ENCODE data around the gene NTMT1. TPM values are rescaled to one million over a fixed set of nuclear protein-coding genes. Genes with fewer than 3 reads are reported as not detected.

NTMT1 gene
- total RNA-seq, 1 experiment from 2014 or later, result 50.2 TPM

DNA sequence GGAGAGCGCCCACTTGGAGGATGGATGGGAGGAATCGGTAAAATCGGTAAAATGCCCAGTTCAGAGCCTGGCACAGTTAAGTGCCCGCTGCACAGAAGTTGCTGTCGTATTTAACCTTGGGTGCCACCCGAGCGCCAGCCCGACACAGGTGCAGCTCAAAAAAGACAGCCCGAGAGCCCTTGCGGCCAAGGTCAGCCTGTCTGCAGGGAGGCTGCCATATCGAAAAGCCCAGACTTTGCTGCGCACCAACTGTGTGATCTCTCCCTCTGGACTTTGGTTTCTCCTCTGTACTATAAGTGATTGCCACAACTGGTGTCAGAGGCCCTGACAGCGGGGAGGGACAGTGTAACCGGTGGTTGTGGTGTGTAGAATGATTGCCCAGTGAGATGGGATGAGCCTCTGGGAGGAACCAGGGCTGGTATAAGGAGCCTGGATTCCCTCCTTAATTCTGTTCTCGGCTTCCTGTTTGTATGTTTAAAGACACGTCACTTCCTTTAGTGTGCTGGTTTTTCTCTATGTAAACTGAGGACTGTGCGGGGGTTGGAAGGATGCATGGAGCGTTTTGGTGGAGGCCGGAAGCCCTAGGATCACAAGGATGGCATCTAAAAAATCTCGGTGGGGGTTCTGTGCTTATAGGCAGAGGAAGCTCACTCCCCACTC is 792 bp downstream of the NTMT1 start:
- TF ChIP-seq, protein P1, sequence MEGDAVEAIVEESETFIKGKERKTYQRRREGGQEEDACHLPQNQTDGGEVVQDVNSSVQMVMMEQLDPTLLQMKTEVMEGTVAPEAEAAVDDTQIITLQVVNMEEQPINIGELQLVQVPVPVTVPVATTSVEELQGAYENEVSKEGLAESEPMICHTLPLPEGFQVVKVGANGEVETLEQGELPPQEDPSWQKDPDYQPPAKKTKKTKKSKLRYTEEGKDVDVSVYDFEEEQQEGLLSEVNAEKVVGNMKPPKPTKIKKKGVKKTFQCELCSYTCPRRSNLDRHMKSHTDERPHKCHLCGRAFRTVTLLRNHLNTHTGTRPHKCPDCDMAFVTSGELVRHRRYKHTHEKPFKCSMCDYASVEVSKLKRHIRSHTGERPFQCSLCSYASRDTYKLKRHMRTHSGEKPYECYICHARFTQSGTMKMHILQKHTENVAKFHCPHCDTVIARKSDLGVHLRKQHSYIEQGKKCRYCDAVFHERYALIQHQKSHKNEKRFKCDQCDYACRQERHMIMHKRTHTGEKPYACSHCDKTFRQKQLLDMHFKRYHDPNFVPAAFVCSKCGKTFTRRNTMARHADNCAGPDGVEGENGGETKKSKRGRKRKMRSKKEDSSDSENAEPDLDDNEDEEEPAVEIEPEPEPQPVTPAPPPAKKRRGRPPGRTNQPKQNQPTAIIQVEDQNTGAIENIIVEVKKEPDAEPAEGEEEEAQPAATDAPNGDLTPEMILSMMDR (conservative IDR thresholded peaks at IDR 0.05; ENCODE audit: low read depth, low read length), result no peak
- TF ChIP-seq EZH2phosphoT487 (IDR thresholded peaks at IDR 0.05; ENCODE audit: borderline replicate concordance, low read length) (no peak), EZH2 (IDR thresholded peaks at IDR 0.05; ENCODE audit: low read length, unreplicated experiment) (no peak)
- ChIA-PET POLR2A (ENCODE audit: unreplicated experiment) (no interaction called here), CTCF (interaction anchor here (0.6 to 1.1 kb wide), 2 partner anchors 410 to 495 kb away, joined by 4 to 13 read pairs; no protein-coding TSS in a partner anchor)
- no TSS peak for BruUV-seq (replicated peaks)
- intact Hi-C loops (cut with micrococcal nuclease), result no loop called here
- H3K27me3 ChIP-seq (ENCODE audit: low read length), result no peaks in the 10 kb centered on the region
- peak overlapping the region; percentile 93 for H3K4me2 ChIP-seq (ENCODE audit: low read length)
- H3K79me2 ChIP-seq (ENCODE audit: low read length), result peaks cover 59% of the 10 kb centered on the region
- peak overlapping the region; percentile 75 for H2AFZ ChIP-seq (ENCODE audit: low read length)
- H3K36me3 ChIP-seq (ENCODE audit: low read depth, low read length), result no peaks in the 10 kb centered on the region; the same call in 1 of the 2 replicates
- peaks cover 25% of the 10 kb centered on the region; the same call in 1 of the 2 replicates for H4K20me1 ChIP-seq (ENCODE audit: low read length)
- DNase-seq (peak; percentile 37), ATAC-seq (peak; percentile 52)
- H3K27ac ChIP-seq (ENCODE audit: low read length), result peak overlapping the region; percentile 61
- no peaks in the 10 kb centered on the region for H3K9me2 ChIP-seq (replicated peaks; ENCODE audit: low read length)
- peak overlapping the region; percentile 96 for H3K9ac ChIP-seq (ENCODE audit: low read length)
- peaks cover 19% of the 10 kb centered on the region for H3K4me1 ChIP-seq (ENCODE audit: insufficient read depth, low read length)
- H3K4me3 ChIP-seq (ENCODE audit: low read length), result peak overlapping the region; percentile 87
- H3F3A ChIP-seq (ENCODE audit: low read length, unreplicated experiment), result no peaks in the 10 kb centered on the region
- H3K9me3 ChIP-seq (ENCODE audit: low read length), result no peaks in the 10 kb centered on the region

DNA sequence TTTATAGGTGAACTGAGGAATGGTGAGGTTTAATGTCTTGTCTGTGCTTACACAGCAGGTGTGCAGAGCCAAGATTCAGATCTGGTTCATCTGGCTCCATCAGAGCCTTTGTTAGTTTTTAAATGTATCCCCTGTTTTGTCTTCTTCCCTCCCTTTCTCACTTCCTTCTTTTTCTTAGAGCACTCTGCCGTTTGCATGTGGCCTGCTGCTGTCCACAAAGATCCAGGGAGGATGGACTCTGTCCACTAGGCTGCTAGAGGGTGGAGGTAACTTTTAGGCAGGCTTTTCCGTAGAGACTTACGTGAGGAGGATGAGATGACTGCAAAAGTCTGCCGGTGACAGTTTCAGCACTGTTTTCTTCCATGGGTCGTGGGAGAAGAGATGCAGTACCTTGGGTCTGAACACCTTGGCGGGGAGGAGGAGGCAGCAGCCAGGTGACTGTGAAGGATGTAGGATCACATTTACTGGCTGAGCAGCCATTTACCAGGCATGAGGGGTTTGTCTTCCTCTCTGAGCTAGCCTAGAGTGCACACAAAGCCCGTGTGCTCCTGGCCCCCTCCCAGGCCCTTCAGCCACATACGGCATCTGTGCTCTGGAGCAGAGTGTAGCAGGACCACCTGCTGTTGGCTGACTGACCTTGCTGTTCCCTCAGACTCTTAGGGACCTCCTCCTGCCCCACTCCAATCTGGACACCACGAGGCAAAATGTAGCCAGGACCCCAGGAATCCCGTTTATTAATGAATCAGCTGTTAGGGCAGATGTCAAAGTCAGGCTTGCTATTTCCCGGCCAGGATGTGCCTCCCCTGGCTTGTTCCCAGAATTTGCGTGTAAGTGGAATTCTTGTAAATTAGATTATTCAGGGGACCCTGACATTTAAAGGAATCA is 1.8 kb downstream of the NTMT1 start:
- intact Hi-C loops (cut with micrococcal nuclease), result no loop called here
- Histone ChIP-seq H3K27ac (ENCODE audit: low read length) (no peak overlapping the region), H2AFZ (ENCODE audit: low read length) (no peak overlapping the region), H3K27me3 (ENCODE audit: low read length) (no peaks in the 10 kb centered on the region), H3K4me2 (ENCODE audit: low read length) (peak overlapping the region; percentile 93), H3K4me1 (ENCODE audit: insufficient read depth, low read length) (peaks cover 19% of the 10 kb centered on the region), H3F3A (ENCODE audit: low read length, unreplicated experiment) (no peaks in the 10 kb centered on the region), H3K79me2 (ENCODE audit: low read length) (peaks cover 69% of the 10 kb centered on the region), H3K9me3 (ENCODE audit: low read length) (no peaks in the 10 kb centered on the region), H4K20me1 (ENCODE audit: low read length) (peaks cover 26% of the 10 kb centered on the region; the same call in 1 of the 2 replicates), H3K9me2 (replicated peaks; ENCODE audit: low read length) (no peaks in the 10 kb centered on the region), H3K9ac (ENCODE audit: low read length) (peak overlapping the region; percentile 96; the same call in 1 of the 2 replicates), H3K4me3 (ENCODE audit: low read length) (peak overlapping the region; percentile 87), H3K36me3 (ENCODE audit: low read depth, low read length) (no peaks in the 10 kb centered on the region; the same call in none of the 2 replicates)
- no peak for DNase-seq
- TF ChIP-seq EZH2phosphoT487 (IDR thresholded peaks at IDR 0.05; ENCODE audit: borderline replicate concordance, low read length) (no peak), EZH2 (IDR thresholded peaks at IDR 0.05; ENCODE audit: low read length, unreplicated experiment) (no peak)
- TF ChIP-seq, protein P1 (conservative IDR thresholded peaks at IDR 0.05; ENCODE audit: low read depth, low read length), result no peak
- ChIA-PET POLR2A (ENCODE audit: unreplicated experiment) (no interaction called here), CTCF (no interaction called here)
- no peak for ATAC-seq
- no TSS peak for BruUV-seq (replicated peaks)

Measured in PC-3 (cell line).